Peyer's patch (tissue), 4 donors: ENCODE data around the gene STBD1. TPM values are rescaled to one million over a fixed set of nuclear protein-coding genes. Genes with fewer than 3 reads are reported as not detected.

Source experiments
- DNase-seq, 3 donors: peaks; one replicate each; pipeline ENCODE4 v3.0.0-alpha.2; 2017 to 2019
- H3K27ac ChIP-seq, 4 donors: fragments of 200-600 bp; sonication (generic); one replicate each; pipeline ENCODE4 v1.5.1; 2016 to 2019
- H3K27me3 ChIP-seq, 2 donors: fragments of 200-600 bp; sonication (generic); one replicate each; pipeline ENCODE4 v1.5.1; 2019
- H3K36me3 ChIP-seq, 3 donors: fragments of 200-600 bp; sonication (generic); one replicate each; pipeline ENCODE4 v1.5.1; 2016 to 2019
- H3K4me1 ChIP-seq, 4 donors: fragments of 200-600 bp; sonication (generic); one replicate each; pipeline ENCODE4 v1.5.1; 2016 to 2019
- H3K4me3 ChIP-seq, 4 donors: fragments of 200-600 bp; sonication (generic); 1 replicate in 3 of 4; 2 replicates in 1 of 4; pipeline ENCODE4 v1.5.1; 2016 to 2019; ENCODE audit warnings: mild to moderate bottlenecking in 1 of 4
- H3K9me3 ChIP-seq, 4 donors: fragments of 200-600 bp; sonication (generic); one replicate each; pipeline ENCODE4 v1.5.1; 2016 to 2019; ENCODE audit warnings: mild to moderate bottlenecking in 1 of 4
- CTCF ChIP-seq, 6 experiments: fragments of 450-650 bp in 4 of 6; fragments of 200-600 bp in 2 of 6; sonication (generic) in 1 of 6; IDR thresholded peaks; one replicate each; pipeline ENCODE4 v1.5.1; 2017 to 2019; ENCODE audit warnings: antibody characterized with exemption in 6 of 6, mild to moderate bottlenecking in 3 of 6, moderate library complexity in 1 of 6
- POLR2A ChIP-seq, 2 donors: fragments of 450-650 bp; IDR thresholded peaks; one replicate each; pipeline ENCODE4 v1.5.1; 2017; ENCODE audit warnings: antibody characterized with exemption in 2 of 2, mild to moderate bottlenecking in 2 of 2, moderate library complexity in 2 of 2
- total RNA-seq, 4 donors: library from RNA; depleted of rRNA; stranded (reverse); fragments of >200 nt; gene quantifications; one replicate each; pipeline ENCODE4 v1.1.0, GENCODE V29; 2016

The STBD1 gene
- total RNA-seq, 4 donors from 2014 or later, result 32.0 to 72.9 (median 50.4) TPM; not detected in 1

GRCh38 chr4:76325072-76325471 lies 18.5 kb downstream of the STBD1 start:
- TF ChIP-seq CTCF (IDR thresholded peaks at IDR 0.05) (no peak), POLR2A (IDR thresholded peaks at IDR 0.05) (no peak)
- Histone ChIP-seq H3K9me3 (peaks cover 0 to 14% (median 2%) of the 10 kb centered on the region in 4 donors), H3K27me3 (no peaks in the 10 kb centered on the region), H3K4me1 (no peaks in the 10 kb centered on the region), H3K36me3 (no peaks in the 10 kb centered on the region), H3K4me3 (no peak overlapping the region), H3K27ac (no peak overlapping the region)
- no peak for DNase-seq

- no peak for DNase-seq
- no peak overlapping the region for H3K27ac ChIP-seq
- peaks cover 0 to 14% (median 2%) of the 10 kb centered on the region in 4 donors for H3K9me3 ChIP-seq
- no peak overlapping the region for H3K4me3 ChIP-seq
- no peaks in the 10 kb centered on the region for H3K4me1 ChIP-seq
- TF ChIP-seq POLR2A (IDR thresholded peaks at IDR 0.05), result no peak
- no peak for TF ChIP-seq CTCF (IDR thresholded peaks at IDR 0.05)
- no peaks in the 10 kb centered on the region for H3K27me3 ChIP-seq
- H3K36me3 ChIP-seq, result no peaks in the 10 kb centered on the region
Observed at GRCh38 chr4:76326515-76326914, 20.0 kb downstream of the STBD1 start.

GRCh38 chr4:76334885-76335284 lies 28.4 kb downstream of the STBD1 start:
- Histone ChIP-seq H3K4me3 (no peak overlapping the region), H3K36me3 (no peaks in the 10 kb centered on the region), H3K27me3 (no peaks in the 10 kb centered on the region), H3K4me1 (no peaks in the 10 kb centered on the region), H3K9me3 (no peaks in the 10 kb centered on the region), H3K27ac (no peak overlapping the region)
- TF ChIP-seq POLR2A (IDR thresholded peaks at IDR 0.05) (no peak), CTCF (IDR thresholded peaks at IDR 0.05) (no peak)
- no peak for DNase-seq

- Histone ChIP-seq H3K36me3 (no peaks in the 10 kb centered on the region), H3K4me3 (no peak overlapping the region), H3K27ac (no peak overlapping the region), H3K4me1 (no peaks in the 10 kb centered on the region), H3K27me3 (no peaks in the 10 kb centered on the region), H3K9me3 (no peaks in the 10 kb centered on the region)
- TF ChIP-seq CTCF (IDR thresholded peaks at IDR 0.05), result no peak
- TF ChIP-seq POLR2A (IDR thresholded peaks at IDR 0.05), result no peak
- DNase-seq, result no peak
Observed at GRCh38 chr4:76339364-76339763, 32.8 kb downstream of the STBD1 start.

- Histone ChIP-seq H3K27ac (no peak overlapping the region), H3K4me1 (no peaks in the 10 kb centered on the region), H3K4me3 (no peak overlapping the region), H3K36me3 (no peaks in the 10 kb centered on the region), H3K9me3 (no peaks in the 10 kb centered on the region), H3K27me3 (no peaks in the 10 kb centered on the region)
- TF ChIP-seq CTCF (IDR thresholded peaks at IDR 0.05), result no peak
- no peak for DNase-seq
Observed at GRCh38 chr4:76341063-76341462, 34.5 kb downstream of the STBD1 start.

- Histone ChIP-seq H3K4me1 (no peaks in the 10 kb centered on the region), H3K4me3 (no peak overlapping the region), H3K27ac (no peak overlapping the region), H3K9me3 (no peaks in the 10 kb centered on the region), H3K27me3 (no peaks in the 10 kb centered on the region), H3K36me3 (no peaks in the 10 kb centered on the region)
- no peak for DNase-seq
- no peak for TF ChIP-seq POLR2A (IDR thresholded peaks at IDR 0.05)
- TF ChIP-seq CTCF (IDR thresholded peaks at IDR 0.05), result no peak
Observed at GRCh38 chr4:76342191-76342590, 35.7 kb downstream of the STBD1 start.
